ENCODE measurements around the gene FNTB. TPM values are rescaled to one million over a fixed set of nuclear protein-coding genes. Genes with fewer than 3 reads are reported as not detected.
A peak's percentile ranks its signal among the peaks of the same experiment; 100 is the strongest.

The FNTB gene
- total RNA-seq, 2 experiments from 2014 or later = 17.9 to 18.8 TPM

GRCh38 chr14:65002586-65003210 lies 16.0 kb downstream of the FNTB start:
- no peak for DNase-seq

GRCh38 chr14:65003394-65003793 lies 16.7 kb downstream of the FNTB start:
- CTCF ChIA-PET = interaction anchor here (1.5 to 1.6 kb wide), 2 partner anchors 9 to 16 kb away, joined by 4 to 5 read pairs; no protein-coding TSS in a partner anchor
- Mint-ChIP-seq H3K4me3 (no peak overlapping the region), H3K4me1 (ENCODE audit: low read depth) (peaks cover 9% of the 10 kb centered on the region), H3K27ac (no peak overlapping the region), H3K9me3 (ENCODE audit: insufficient read depth) (no peaks in the 10 kb centered on the region), H3K27me3 (ENCODE audit: low read depth) (no peaks in the 10 kb centered on the region), H3K36me3 (ENCODE audit: low read depth) (no peaks in the 10 kb centered on the region)
- ATAC-seq = no peak
- POLR2A ChIA-PET = no interaction called here
- no peak for DNase-seq

More at GRCh38 chr14:65002586-65003210, 16.0 kb downstream of the FNTB start:
- Mint-ChIP-seq H3K27me3 (ENCODE audit: low read depth) (no peaks in the 10 kb centered on the region), H3K4me3 (no peak overlapping the region), H3K9me3 (ENCODE audit: insufficient read depth) (no peaks in the 10 kb centered on the region), H3K27ac (no peak overlapping the region), H3K36me3 (ENCODE audit: low read depth) (no peaks in the 10 kb centered on the region), H3K4me1 (ENCODE audit: low read depth) (peaks cover 9% of the 10 kb centered on the region)
- POLR2A ChIA-PET = interaction anchor here (0.7 kb wide), 1 partner anchor 16 kb away, joined by 3 read pairs; the partner anchor contains the start of gene FNTB
- CTCF ChIA-PET = interaction anchor here (0.7 to 1.6 kb wide), 3 partner anchors 8 to 17 kb away, joined by 3 to 5 read pairs (median 4); no protein-coding TSS in a partner anchor
- no peak for ATAC-seq

GRCh38 chr14:65006261-65006721 lies 19.6 kb downstream of the FNTB start:
- Mint-ChIP-seq H3K4me1 (ENCODE audit: low read depth) (peaks cover 9% of the 10 kb centered on the region), H3K4me3 (no peak overlapping the region), H3K27me3 (ENCODE audit: low read depth) (no peaks in the 10 kb centered on the region), H3K9me3 (ENCODE audit: insufficient read depth) (no peaks in the 10 kb centered on the region), H3K36me3 (ENCODE audit: low read depth) (peaks cover 2% of the 10 kb centered on the region), H3K27ac (no peak overlapping the region)
- no peak for DNase-seq
- POLR2A ChIA-PET = interaction anchor here (0.7 kb wide), 1 partner anchor 477 kb away, joined by 4 read pairs; no protein-coding TSS in a partner anchor
- CTCF ChIA-PET = interaction anchor here (1.2 to 1.6 kb wide), 2 partner anchors 14 to 19 kb away, joined by 4 to 5 read pairs; partner anchors contain the start of gene FNTB
- no peak for ATAC-seq

GRCh38 chr14:65007202-65007601 lies 20.5 kb downstream of the FNTB start:
- H3K4me3 Mint-ChIP-seq = no peak overlapping the region
- no peaks in the 10 kb centered on the region for H3K9me3 Mint-ChIP-seq (ENCODE audit: insufficient read depth)
- no peak overlapping the region for H3K27ac Mint-ChIP-seq
- POLR2A ChIA-PET = interaction anchor here (0.7 kb wide), 2 partner anchors 41 to 476 kb away, joined by 3 to 4 read pairs; no protein-coding TSS in a partner anchor
- H3K27me3 Mint-ChIP-seq (ENCODE audit: low read depth) = no peaks in the 10 kb centered on the region
- DNase-seq = no peak
- peaks cover 9% of the 10 kb centered on the region for H3K4me1 Mint-ChIP-seq (ENCODE audit: low read depth)
- CTCF ChIA-PET = interaction anchor here (1.6 kb wide), 1 partner anchor 13 kb away, joined by 5 read pairs; no protein-coding TSS in a partner anchor
- H3K36me3 Mint-ChIP-seq (ENCODE audit: low read depth) = peaks cover 2% of the 10 kb centered on the region
- no peak for ATAC-seq

GRCh38 chr14:65010211-65010931 lies 23.7 kb downstream of the FNTB start:
- H3K27me3 Mint-ChIP-seq (ENCODE audit: low read depth) = no peaks in the 10 kb centered on the region
- ChIA-PET POLR2A (no interaction called here), CTCF (no interaction called here)
- H3K27ac Mint-ChIP-seq = no peak overlapping the region
- H3K9me3 Mint-ChIP-seq (ENCODE audit: insufficient read depth) = no peaks in the 10 kb centered on the region
- ATAC-seq (no peak), DNase-seq (no peak)
- peaks cover 4% of the 10 kb centered on the region for H3K36me3 Mint-ChIP-seq (ENCODE audit: low read depth)
- H3K4me3 Mint-ChIP-seq = no peak overlapping the region
- no peaks in the 10 kb centered on the region for H3K4me1 Mint-ChIP-seq (ENCODE audit: low read depth)

GRCh38 chr14:65011538-65011937 lies 24.8 kb downstream of the FNTB start:
- ATAC-seq = no peak
- ChIA-PET POLR2A (no interaction called here), CTCF (interaction anchor here (0.9 to 1.1 kb wide), 2 partner anchors 9 kb away, joined by 3 read pairs; no protein-coding TSS in a partner anchor)
- H3K4me3 Mint-ChIP-seq = no peak overlapping the region
- peaks cover 7% of the 10 kb centered on the region for H3K36me3 Mint-ChIP-seq (ENCODE audit: low read depth)
- no peak overlapping the region for H3K27ac Mint-ChIP-seq
- H3K9me3 Mint-ChIP-seq (ENCODE audit: insufficient read depth) = no peaks in the 10 kb centered on the region
- H3K27me3 Mint-ChIP-seq (ENCODE audit: low read depth) = no peaks in the 10 kb centered on the region
- H3K4me1 Mint-ChIP-seq (ENCODE audit: low read depth) = no peaks in the 10 kb centered on the region
- DNase-seq = no peak

GRCh38 chr14:65012353-65012752 lies 25.7 kb downstream of the FNTB start:
- CTCF ChIA-PET = interaction anchor here (0.7 to 1.1 kb wide), 3 partner anchors 8 to 13 kb away, joined by 3 read pairs; no protein-coding TSS in a partner anchor
- no peak overlapping the region for H3K27ac Mint-ChIP-seq
- H3K27me3 Mint-ChIP-seq (ENCODE audit: low read depth) = no peaks in the 10 kb centered on the region
- DNase-seq (no peak), ATAC-seq (no peak)
- POLR2A ChIA-PET = no interaction called here
- H3K36me3 Mint-ChIP-seq (ENCODE audit: low read depth) = peaks cover 12% of the 10 kb centered on the region
- H3K4me1 Mint-ChIP-seq (ENCODE audit: low read depth) = no peaks in the 10 kb centered on the region
- no peaks in the 10 kb centered on the region for H3K9me3 Mint-ChIP-seq (ENCODE audit: insufficient read depth)
- H3K4me3 Mint-ChIP-seq = no peak overlapping the region

- H3K4me1 Mint-ChIP-seq (ENCODE audit: low read depth) = no peaks in the 10 kb centered on the region
- H3K4me3 Mint-ChIP-seq = no peak overlapping the region
- no peak for DNase-seq
- H3K9me3 Mint-ChIP-seq (ENCODE audit: insufficient read depth) = no peaks in the 10 kb centered on the region
- no peaks in the 10 kb centered on the region for H3K27me3 Mint-ChIP-seq (ENCODE audit: low read depth)
- POLR2A ChIA-PET = no interaction called here
- no peak overlapping the region for H3K27ac Mint-ChIP-seq
- CTCF ChIA-PET = interaction anchor here (1.2 kb wide), 1 partner anchor 29 kb away, joined by 3 read pairs; the partner anchor contains the start of gene FNTB
- no peak for ATAC-seq
- H3K36me3 Mint-ChIP-seq (ENCODE audit: low read depth) = peaks cover 10% of the 10 kb centered on the region
Observed at GRCh38 chr14:65015391-65015790, 28.7 kb downstream of the FNTB start.

- no peak overlapping the region for H3K27ac Mint-ChIP-seq
- H3K36me3 Mint-ChIP-seq (ENCODE audit: low read depth) = peaks cover 10% of the 10 kb centered on the region
- CTCF ChIA-PET = no interaction called here
- H3K9me3 Mint-ChIP-seq (ENCODE audit: insufficient read depth) = no peaks in the 10 kb centered on the region
- no peaks in the 10 kb centered on the region for H3K27me3 Mint-ChIP-seq (ENCODE audit: low read depth)
- ATAC-seq (no peak), DNase-seq (no peak)
- H3K4me1 Mint-ChIP-seq (ENCODE audit: low read depth) = no peaks in the 10 kb centered on the region
- no peak overlapping the region for H3K4me3 Mint-ChIP-seq
- POLR2A ChIA-PET = no interaction called here
Observed at GRCh38 chr14:65016471-65016870, 29.8 kb downstream of the FNTB start.

- no peak for DNase-seq
- ATAC-seq = peak; percentile 64
- CTCF ChIA-PET = interaction anchor here (0.6 to 4.4 kb wide), 15 partner anchors 8 to 480 kb away, joined by 3 to 47 read pairs (median 4); partner anchors contain the start of genes CHURC1 and FNTB
- H3K27ac Mint-ChIP-seq = no peak overlapping the region
- peaks cover 8% of the 10 kb centered on the region for H3K36me3 Mint-ChIP-seq (ENCODE audit: low read depth)
- H3K9me3 Mint-ChIP-seq (ENCODE audit: insufficient read depth) = no peaks in the 10 kb centered on the region
- no peaks in the 10 kb centered on the region for H3K4me1 Mint-ChIP-seq (ENCODE audit: low read depth)
- H3K4me3 Mint-ChIP-seq = no peak overlapping the region
- H3K27me3 Mint-ChIP-seq (ENCODE audit: low read depth) = no peaks in the 10 kb centered on the region
- POLR2A ChIA-PET = interaction anchor here (0.5 to 1.1 kb wide), 3 partner anchors 26 to 731 kb away, joined by 3 to 5 read pairs (median 3); partner anchors contain the start of gene FNTB
Observed at GRCh38 chr14:65019944-65020566, 33.4 kb downstream of the FNTB start.

GRCh38 chr14:65024957-65025356 lies 38.3 kb downstream of the FNTB start:
- POLR2A ChIA-PET = no interaction called here

More at GRCh38 chr14:65024957-65025356, 38.3 kb downstream of the FNTB start:
- ATAC-seq = no peak
- Mint-ChIP-seq H3K9me3 (ENCODE audit: insufficient read depth) (no peaks in the 10 kb centered on the region), H3K4me3 (no peak overlapping the region), H3K27me3 (ENCODE audit: low read depth) (no peaks in the 10 kb centered on the region), H3K4me1 (ENCODE audit: low read depth) (no peaks in the 10 kb centered on the region), H3K27ac (no peak overlapping the region), H3K36me3 (ENCODE audit: low read depth) (peaks cover 7% of the 10 kb centered on the region)
- DNase-seq = no peak
- CTCF ChIA-PET = interaction anchor here (0.7 to 2.5 kb wide), 3 partner anchors 10 to 39 kb away, joined by 3 to 9 read pairs (median 3); partner anchors contain the start of gene FNTB

Data from activated CD8-positive, alpha-beta T cell treated with anti-CD3 and anti-CD28 coated beads, Interleukin-2, amount 10 ng/mL, durations not matched to agents 7 days and 5 days (primary cell).